Kidney capillary endothelial cell (primary cell): ENCODE measurements around the gene NLRP9.
"Not testable (repeated sequence)": the region's sequence is repeated elsewhere in the genome, so short reads cannot be mapped to it uniquely, and the experiment has no call there.

Experiments
- DNase-seq: peaks from one replicate; pipeline ENCODE4 v3.0.0-alpha.2; 2018; ENCODE audit warnings: low spot score

Gene NLRP9

DNA sequence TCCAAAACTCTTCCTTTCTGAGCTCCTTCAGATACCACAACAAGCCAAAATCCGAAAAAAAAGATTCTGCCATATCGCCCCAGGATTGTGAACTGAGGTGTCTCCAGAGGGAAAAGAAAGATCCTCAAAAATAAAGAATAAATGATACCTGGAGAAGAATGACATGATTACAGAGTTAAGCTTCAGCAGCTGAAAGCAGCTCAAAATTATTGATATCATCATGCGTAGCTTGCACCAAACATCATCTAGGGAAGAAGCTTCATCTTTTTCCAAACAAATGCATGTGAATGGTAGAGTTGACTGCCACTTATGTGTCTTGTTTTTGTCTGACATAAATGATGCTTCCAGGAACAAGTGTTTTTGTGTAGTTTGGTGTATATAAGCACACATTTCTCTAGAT lies at the start of gene NLRP9:
NLRP9 (minus strand) TSS at position 101 of the 400 bp plus-strand sequence; CDS start at position 73, 28 bp downstream.
- no peak for DNase-seq

DNA sequence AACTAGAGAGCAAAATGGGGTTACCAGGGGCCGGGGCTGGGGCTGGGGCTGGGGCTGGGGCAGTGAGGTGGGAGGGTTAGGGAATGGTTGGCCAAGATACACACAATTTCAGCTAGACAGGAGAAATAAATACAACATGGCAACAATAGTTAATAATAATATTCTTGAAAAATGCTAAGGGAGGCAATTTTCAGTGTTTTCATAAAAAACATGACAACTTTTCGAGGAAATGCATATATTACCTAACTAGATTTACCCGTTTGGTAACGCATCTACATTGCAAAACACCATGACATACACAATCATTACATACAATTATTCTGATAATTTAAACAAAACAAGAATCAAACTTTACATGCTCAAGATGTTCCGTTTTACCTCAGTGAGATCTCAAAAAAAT lies 42.9 kb upstream of the NLRP9 start:
- DNase-seq, result no peak

DNA sequence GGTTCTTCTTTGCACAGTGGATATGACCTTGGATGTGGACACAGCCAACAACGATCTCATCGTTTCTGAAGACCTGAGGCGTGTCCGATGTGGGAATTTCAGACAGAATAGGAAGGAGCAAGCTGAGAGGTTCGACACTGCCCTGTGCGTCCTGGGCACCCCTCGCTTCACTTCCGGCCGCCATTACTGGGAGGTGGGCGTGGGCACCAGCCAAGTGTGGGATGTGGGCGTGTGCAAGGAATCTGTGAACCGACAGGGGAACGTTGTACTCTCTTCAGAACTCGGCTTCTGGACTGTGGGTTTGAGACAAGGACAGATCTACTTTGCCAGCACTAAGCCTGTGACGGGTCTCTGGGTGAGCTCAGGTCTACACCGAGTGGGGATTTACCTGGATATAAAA lies 40.1 kb upstream of the NLRP9 start:
- no peak for DNase-seq

- no peak for DNase-seq
These were observed 39.3 kb upstream of the NLRP9 start for GRCh38 chr19:55777528-55777927.

DNA sequence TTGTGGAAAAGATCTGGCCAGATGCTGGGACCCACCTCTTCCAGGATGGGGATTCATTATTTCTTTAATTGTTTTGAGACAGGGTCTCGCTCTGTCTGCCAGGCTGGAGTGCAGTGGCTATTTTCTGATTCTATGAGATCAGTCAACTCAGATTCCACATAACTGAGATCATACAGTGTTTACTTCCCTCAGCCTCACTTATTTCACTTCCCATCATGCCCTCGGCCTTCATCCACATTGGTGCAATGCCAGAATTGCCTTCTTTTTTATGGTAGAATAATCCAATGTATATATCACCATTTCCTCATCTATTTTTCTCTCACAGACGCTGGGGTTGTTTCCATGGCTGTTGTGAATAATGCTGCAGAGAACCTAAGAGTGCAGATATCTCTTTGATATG lies 31.4 kb upstream of the NLRP9 start:
- DNase-seq, result not testable (repeated sequence)

DNA sequence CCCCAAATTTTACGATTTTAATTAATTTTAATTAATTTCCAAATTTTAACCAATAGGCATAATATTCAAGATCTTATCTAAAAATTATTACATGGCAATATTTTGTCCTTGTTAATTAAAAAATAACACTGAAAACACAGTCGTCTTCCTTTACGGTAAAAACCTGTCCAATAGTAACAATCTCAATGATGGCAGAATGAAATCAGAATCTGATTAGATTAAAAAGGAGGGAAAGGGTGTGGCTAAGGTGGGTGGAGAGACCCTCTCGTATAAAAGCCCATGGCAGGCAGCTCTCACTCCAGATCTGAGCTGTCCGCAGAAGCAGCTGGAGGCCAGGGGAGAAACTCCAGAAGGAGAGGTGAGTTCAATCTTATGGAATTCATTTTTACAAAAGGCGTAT lies 30.6 kb upstream of the NLRP9 start, which contains the start of gene RFPL4AL1:
RFPL4AL1 (plus strand) TSS at position 301 of the 400 bp plus-strand sequence. CDS start 2,687 bp downstream, outside the sequence.
- not testable (repeated sequence) for DNase-seq

DNA sequence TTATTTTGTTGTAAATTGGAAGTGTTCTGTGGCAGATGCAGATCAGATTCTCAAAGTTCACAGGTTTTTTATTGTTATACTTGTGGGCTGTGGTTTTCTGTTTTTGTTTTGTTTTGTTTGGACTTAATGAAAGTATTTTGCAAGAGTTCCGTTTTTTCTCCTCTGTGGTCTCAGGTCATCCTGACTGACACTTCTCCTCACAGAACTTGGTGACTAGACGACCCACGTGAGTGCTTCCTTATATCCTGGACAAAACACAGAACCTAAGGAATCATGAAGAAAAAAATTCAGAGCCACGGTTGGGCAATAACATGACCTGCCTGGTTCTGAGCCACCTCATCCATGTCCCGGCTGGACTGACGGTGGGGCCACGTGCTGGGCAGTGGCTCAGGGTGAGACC lies 28.3 kb upstream of the NLRP9 start:
- no peak for DNase-seq

DNA sequence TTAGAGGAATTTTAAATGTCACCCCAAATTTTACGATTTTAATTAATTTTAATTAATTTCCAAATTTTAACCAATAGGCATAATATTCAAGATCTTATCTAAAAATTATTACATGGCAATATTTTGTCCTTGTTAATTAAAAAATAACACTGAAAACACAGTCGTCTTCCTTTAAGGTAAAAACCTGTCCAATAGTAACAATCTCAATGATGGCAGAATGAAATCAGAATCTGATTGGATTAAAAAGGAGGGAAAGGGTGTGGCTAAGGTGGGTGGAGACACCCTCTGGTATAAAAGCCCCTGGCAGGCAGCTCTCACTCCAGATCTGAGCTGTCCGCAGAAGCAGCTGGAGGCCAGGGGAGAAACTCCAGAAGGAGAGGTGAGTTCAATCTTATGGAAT lies 20.6 kb upstream of the NLRP9 start, which contains the start of gene RFPL4A:
RFPL4A (plus strand) TSS at position 301 of the 400 bp plus-strand sequence. CDS start 2,704 bp downstream, outside the sequence.
- not testable (repeated sequence) for DNase-seq

DNA sequence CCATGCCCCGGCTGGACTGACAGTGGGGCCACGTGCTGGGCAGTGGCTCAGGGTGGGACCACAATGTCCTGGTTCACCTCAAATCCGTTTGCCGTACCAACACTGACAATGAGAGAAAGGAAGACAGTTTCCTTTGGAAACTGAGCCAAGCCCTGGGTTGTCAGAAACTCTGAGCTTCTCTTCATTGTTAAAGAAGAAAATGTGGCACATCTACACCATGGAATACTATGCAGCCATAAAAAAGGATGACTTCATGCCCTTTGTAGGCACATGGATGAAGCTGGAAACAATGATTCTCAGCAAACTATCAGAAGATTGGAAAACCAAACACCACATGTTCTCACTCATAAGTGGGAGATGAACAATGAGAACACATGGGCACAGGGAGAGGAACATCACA lies 18.6 kb upstream of the NLRP9 start:
- DNase-seq, result not testable (repeated sequence)

GRCh38 chr19:55753401-55753800 lies 15.2 kb upstream of the NLRP9 start:
- DNase-seq, result no peak

- no peak for DNase-seq
These were observed 12.5 kb upstream of the NLRP9 start for GRCh38 chr19:55750715-55751114.

- not testable (repeated sequence) for DNase-seq
These were observed 7.8 kb downstream of the NLRP9 start for GRCh38 chr19:55730378-55730777.

GRCh38 chr19:55723491-55723890 lies 14.7 kb downstream of the NLRP9 start:
- DNase-seq, result no peak

GRCh38 chr19:55720801-55721200 lies 17.4 kb downstream of the NLRP9 start:
- no peak for DNase-seq

DNA sequence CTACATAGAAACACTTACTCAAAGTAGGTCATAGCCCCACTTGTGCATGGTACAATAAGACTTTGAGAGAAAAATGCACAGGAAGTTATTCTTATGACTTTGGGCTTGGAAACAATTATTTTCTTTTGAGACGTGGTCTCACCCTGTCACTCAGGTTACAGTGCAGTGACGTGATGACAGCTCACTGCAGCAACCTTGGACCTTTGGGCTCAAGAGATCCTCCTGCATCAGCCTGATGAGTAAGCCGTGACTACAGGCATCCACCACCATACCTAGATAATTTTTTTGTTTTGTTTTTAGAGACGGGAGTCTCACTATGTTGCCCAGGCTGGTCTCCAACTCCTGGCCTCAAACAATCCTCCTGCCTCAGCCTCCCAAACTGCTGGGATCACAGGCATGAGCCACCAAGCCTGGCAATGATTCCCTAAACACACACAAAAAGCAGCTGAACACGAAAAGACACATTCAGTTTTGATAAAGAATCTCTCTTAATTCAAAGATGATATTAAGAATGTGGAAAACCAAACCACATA lies 17.9 kb downstream of the NLRP9 start:
- DNase-seq, result no peak

GRCh38 chr19:55717879-55718711 lies 20.1 kb downstream of the NLRP9 start:
- not testable (repeated sequence) for DNase-seq

GRCh38 chr19:55717251-55717650 lies 21.0 kb downstream of the NLRP9 start:
- no peak for DNase-seq

- DNase-seq, result no peak
These were observed 21.7 kb downstream of the NLRP9 start for GRCh38 chr19:55716531-55716930.

DNA sequence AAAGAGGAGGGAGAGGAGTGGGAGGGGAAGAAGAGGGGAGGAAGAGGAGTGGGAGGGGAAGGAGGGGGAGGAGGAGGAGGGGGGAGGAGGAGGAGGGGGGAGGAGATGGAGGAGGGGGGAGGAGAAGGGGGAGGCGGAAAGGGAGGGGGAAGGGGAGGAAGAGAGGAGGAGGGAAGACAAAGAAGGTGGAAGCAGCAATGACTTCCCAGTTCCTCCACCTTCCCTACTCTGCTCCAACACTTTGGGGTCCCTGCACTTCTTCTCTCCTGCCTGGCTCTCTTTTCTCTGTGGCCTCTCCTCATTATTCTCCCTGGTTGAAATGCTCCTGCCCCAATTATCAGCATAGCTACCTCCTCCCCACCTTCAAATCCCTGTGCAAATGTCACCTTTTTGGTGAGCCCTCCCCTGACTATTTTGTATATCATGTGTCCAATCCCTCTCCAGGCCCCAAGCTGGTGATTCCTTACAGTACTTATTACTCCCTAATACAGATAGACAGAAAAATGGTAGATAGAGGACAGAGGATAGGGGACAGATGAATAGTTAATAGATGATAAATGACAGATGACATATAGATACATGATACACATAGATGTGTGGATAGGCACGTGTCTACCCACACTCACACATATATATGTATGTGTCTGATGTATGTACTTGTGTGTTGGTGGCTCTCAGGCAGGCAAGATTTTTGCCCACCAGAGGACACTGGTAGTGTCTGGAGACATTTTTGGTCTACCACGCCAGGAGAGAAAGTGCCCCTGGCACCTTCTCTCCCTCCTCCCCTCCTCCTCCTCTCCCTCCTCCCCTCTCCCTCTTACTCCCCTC lies 25.2 kb downstream of the NLRP9 start:
- no peak for DNase-seq

DNA sequence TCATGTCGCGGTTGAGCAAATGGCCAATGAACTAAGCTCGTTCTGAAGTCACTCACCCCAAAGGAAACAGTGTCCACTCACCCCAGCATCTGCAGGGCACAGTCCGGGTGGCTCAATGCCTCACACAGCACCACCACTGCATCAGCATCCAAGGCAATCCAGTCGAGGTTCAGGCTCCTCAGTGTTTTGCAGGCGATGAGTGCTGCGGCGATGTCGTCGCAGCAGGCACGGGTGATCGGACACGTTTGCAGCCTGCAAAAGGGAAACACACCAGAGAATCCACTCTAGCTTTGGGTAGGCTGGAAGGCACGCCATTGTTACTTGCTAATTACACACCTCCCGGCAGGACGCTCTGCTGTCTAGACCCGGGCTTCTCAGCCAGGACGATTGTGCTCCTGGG lies 26.5 kb downstream of the NLRP9 start:
- DNase-seq, result no peak

- DNase-seq, result no peak
These were observed 32.2 kb downstream of the NLRP9 start for GRCh38 chr19:55705972-55706371.

DNA sequence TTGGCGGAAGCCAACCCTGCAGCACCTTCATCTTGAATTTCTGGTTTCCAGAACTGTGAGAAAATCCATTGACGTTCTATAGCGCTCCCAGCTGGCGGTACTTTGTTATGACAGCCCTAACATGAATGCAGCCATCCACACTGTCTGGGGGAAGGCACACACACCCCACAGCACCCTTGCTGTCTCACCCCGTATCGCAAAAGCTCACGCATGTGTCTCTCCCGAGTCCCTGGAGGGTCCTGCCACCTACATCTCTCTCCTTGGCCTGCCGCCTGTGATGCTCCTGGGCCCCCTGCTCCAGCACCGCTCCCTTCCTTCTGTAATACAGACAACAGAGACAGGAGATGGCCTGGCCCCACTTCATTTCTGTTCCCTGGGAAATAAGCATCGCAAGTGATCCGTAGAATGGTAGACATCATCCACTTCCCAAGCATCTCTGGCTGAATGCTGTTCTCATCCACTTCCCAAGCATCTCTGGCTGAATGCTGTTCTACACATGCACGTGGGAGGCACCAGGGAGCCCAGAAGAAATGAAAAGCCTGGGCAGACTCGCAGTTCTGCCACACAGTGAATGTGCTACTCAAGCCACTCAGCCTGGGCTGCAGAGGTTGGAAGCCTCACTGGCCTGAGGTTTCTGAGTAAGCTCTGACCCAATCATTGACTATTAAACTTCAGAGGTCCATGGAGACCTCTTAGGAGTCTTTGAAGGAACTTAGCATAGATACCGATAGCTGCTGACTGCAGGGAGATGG lies 33.5 kb downstream of the NLRP9 start:
- DNase-seq, result no peak
